HepG2 (cell line): ENCODE measurements around the gene PPP1R27. TPM values are rescaled to one million over a fixed set of nuclear protein-coding genes. Genes with fewer than 3 reads are reported as not detected.

Experiments used
- AFF4 ChIP-seq: sonication (generic); formaldehyde crosslinking; IDR thresholded peaks from 2 replicates; pipeline ENCODE4 v1.4.0; 2020; ENCODE audit warnings: missing genetic modification reagents
- ARHGAP35 ChIP-seq: sonication (generic); formaldehyde crosslinking; IDR thresholded peaks from 2 replicates; pipeline ENCODE4 v1.9.0; 2022; ENCODE audit warnings: mild to moderate bottlenecking, inconsistent platforms, moderate library complexity, missing genetic modification reagents, borderline replicate concordance
- FOSL2 ChIP-seq: sonication (generic); formaldehyde crosslinking; IDR thresholded peaks from 2 replicates; pipeline ENCODE4 v1.4.0; 2020; ENCODE audit warnings: missing genetic modification reagents
- HOXA5 ChIP-seq: sonication (generic); formaldehyde crosslinking; IDR thresholded peaks from 2 replicates; pipeline ENCODE4 v1.4.0; 2020; ENCODE audit warnings: missing genetic modification reagents
- KLF13 ChIP-seq: sonication (generic); formaldehyde crosslinking; IDR thresholded peaks from 2 replicates; pipeline ENCODE4 v1.4.0; 2020; ENCODE audit warnings: mild to moderate bottlenecking, missing genetic modification reagents
- NFKB2 ChIP-seq: sonication (generic); formaldehyde crosslinking; IDR thresholded peaks from 2 replicates; pipeline ENCODE4 v1.4.0; 2020; ENCODE audit warnings: missing genetic modification reagents, borderline replicate concordance
- PHF8 ChIP-seq: sonication (generic); formaldehyde crosslinking; IDR thresholded peaks from 2 replicates; pipeline ENCODE4 v1.5.0; 2020; ENCODE audit warnings: missing genetic modification reagents
- PPARG ChIP-seq: conservative IDR thresholded peaks from 2 replicates; pipeline ENCODE4 v1.6.1; 2016; ENCODE audit warnings: missing biosample characterization, missing genetic modification reagents
- RBFOX2 ChIP-seq: fragments of 200-400 bp; formaldehyde crosslinking; IDR thresholded peaks from 2 replicates; pipeline ENCODE4 v1.6.1; 2017; ENCODE audit warnings: low read depth, mild to moderate bottlenecking, low read length
- SALL1 ChIP-seq: sonication (generic); formaldehyde crosslinking; IDR thresholded peaks from 2 replicates; pipeline ENCODE4 v1.8.0; 2022; ENCODE audit warnings: mild to moderate bottlenecking, missing genetic modification reagents
- TCF12 ChIP-seq, 2 experiments: fragments of 450-650 bp in 1 of 2; sonication (generic) in 1 of 2; formaldehyde crosslinking in 1 of 2; IDR thresholded peaks; 2 replicates each; pipeline versions ENCODE4 v1.6.1 to v1.8.0; 2017 to 2022; ENCODE audit warnings: antibody characterized with exemption in 1 of 2, mild to moderate bottlenecking in 1 of 2, missing genetic modification reagents in 1 of 2, moderate library complexity in 1 of 2
- TIGD3 ChIP-seq: sonication (generic); formaldehyde crosslinking; IDR thresholded peaks from 2 replicates; pipeline ENCODE4 v1.5.1; 2020; ENCODE audit warnings: mild to moderate bottlenecking, missing genetic modification reagents, borderline replicate concordance
- ZBTB42 ChIP-seq: sonication (generic); formaldehyde crosslinking; IDR thresholded peaks from 2 replicates; pipeline ENCODE4 v1.5.0; 2020; ENCODE audit warnings: mild to moderate bottlenecking, missing genetic modification reagents
- ZGPAT ChIP-seq: IDR thresholded peaks from 2 replicates; pipeline ENCODE4 v1.6.1; 2016; ENCODE audit warnings: mild to moderate bottlenecking
- ZNF138 ChIP-seq: sonication (generic); formaldehyde crosslinking; IDR thresholded peaks from 2 replicates; pipeline ENCODE4 v1.5.0; 2020; ENCODE audit warnings: mild to moderate bottlenecking, low read depth, missing genetic modification reagents
- ZNF253 ChIP-seq: sonication (generic); formaldehyde crosslinking; IDR thresholded peaks from 2 replicates; pipeline ENCODE4 v1.8.0; 2022; ENCODE audit warnings: mild to moderate bottlenecking, missing genetic modification reagents, borderline replicate concordance
- ZNF264 ChIP-seq: sonication (generic); formaldehyde crosslinking; IDR thresholded peaks from 2 replicates; pipeline ENCODE4 v1.4.0; 2020; ENCODE audit warnings: missing genetic modification reagents
- ZNF431 ChIP-seq: sonication (generic); formaldehyde crosslinking; IDR thresholded peaks from 2 replicates; pipeline ENCODE4 v1.9.0; 2022; ENCODE audit warnings: missing genetic modification reagents, low read depth, mild to moderate bottlenecking, borderline replicate concordance
- ZNF670 ChIP-seq: sonication (generic); formaldehyde crosslinking; IDR thresholded peaks from 2 replicates; pipeline ENCODE4 v1.8.0; 2022; ENCODE audit warnings: mild to moderate bottlenecking, missing genetic modification reagents, borderline replicate concordance
- ZNF703 ChIP-seq: sonication (generic); formaldehyde crosslinking; IDR thresholded peaks from 2 replicates; pipeline ENCODE4 v1.5.1; 2020; ENCODE audit warnings: missing genetic modification reagents, mild to moderate bottlenecking, moderate library complexity, borderline replicate concordance
- polyA plus RNA-seq, 8 experiments: library from polyadenylated mRNA; depleted of rRNA in 3 of 8; stranded (reverse) in 7 of 8; unstranded in 1 of 8; fragments of >200 nt; fragmentation: Illumina TruSeq in 4 of 8; extraction: Trizol in 4 of 8; gene quantifications; 2 replicates each; pipeline versions ENCODE4 v1.2.1 to v1.2.3, GENCODE V29; 2011 to 2016; ENCODE audit warnings: low read depth in 4 of 8, missing spikeins in 1 of 8, mixed read lengths in 1 of 8; ENCODE audit not compliant: insufficient read depth in 1 of 8
- total RNA-seq, 5 experiments: library from RNA; depleted of rRNA; stranded (reverse); fragments of >200 nt; fragmentation: Illumina TruSeq; extraction: Trizol; gene quantifications; 2 replicates each; pipeline ENCODE4 v1.2.3, GENCODE V29; 2016; ENCODE audit warnings: low read depth in 1 of 5

Gene PPP1R27
- total and polyA plus RNA-seq, 2 of the 13 experiments (the other 11 are each of a cell fraction or from before 2014, with no cell fraction given): 0.17 to 1.00 TPM

- TF ChIP-seq AFF4 (CRISPR knock-in tag) (peak; percentile 78), KLF13 (CRISPR knock-in tag) (no peak), ZNF670 (CRISPR knock-in tag) (peak; percentile 58; the same call in 1 of the 2 replicates), ARHGAP35 (CRISPR knock-in tag) (0 out of 2 replicates have a peak, but pooled peaks have one; percentile 44), ZNF703 (CRISPR knock-in tag) (no peak), RBFOX2 (peak; percentile 11; the same call in 1 of the 2 replicates), TCF12 (IDR thresholded peaks at IDR 0.05) (no peak), TCF12 (CRISPR knock-in tag; IDR thresholded peaks at IDR 0.05) (no peak; the same call in 1 of the 2 replicates), PPARG (0 out of 2 replicates have a peak, but pooled peaks have one; percentile 8), FOSL2 (CRISPR knock-in tag) (peak; percentile 4; the same call in 1 of the 2 replicates), ZNF253 (CRISPR knock-in tag) (no peak), ZGPAT (CRISPR knock-in tag) (0 out of 2 replicates have a peak, but pooled peaks have one; percentile 39), TIGD3 (0 out of 2 replicates have a peak, but pooled peaks have one; percentile 27), SALL1 (CRISPR knock-in tag) (peak; percentile 39), ZBTB42 (CRISPR knock-in tag) (peak; percentile 50; the same call in 1 of the 2 replicates), PHF8 (CRISPR knock-in tag) (peak; percentile 49; the same call in 1 of the 2 replicates), ZNF264 (CRISPR knock-in tag) (peak; percentile 37; the same call in 1 of the 2 replicates), ZNF138 (CRISPR knock-in tag) (no peak), NFKB2 (CRISPR knock-in tag) (peak; percentile 69), HOXA5 (CRISPR knock-in tag) (peak; percentile 47; the same call in 1 of the 2 replicates), ZNF431 (no peak)
Observed at GRCh38 chr17:81870131-81870980, 35.5 kb upstream of the PPP1R27 start (continued).
